ENCODE results near the gene TEX14. TPM values are rescaled to one million over a fixed set of nuclear protein-coding genes. Genes with fewer than 3 reads are reported as not detected.

Gene TEX14
- total and polyA plus RNA-seq, 11 donors, result 0.04 to 0.36 (median 0.10) TPM; not detected in 3

GRCh38 chr17:58521680-58522079, 170.2 kb downstream of the TEX14 start:
- TF ChIP-seq POLR2A (IDR thresholded peaks at IDR 0.05) (no peak), CTCF (IDR thresholded peaks at IDR 0.05) (no peak)
- Histone ChIP-seq H3K27me3 (no peaks in the 10 kb centered on the region), H3K36me3 (peaks cover 0 to 34% (median 4%) of the 10 kb centered on the region in 9 donors), H3K27ac (peak overlapping the region in 2 of 12 donors; percentile 97 to 98), H3K9me3 (no peaks in the 10 kb centered on the region), H3K4me1 (peaks cover 4 to 54% (median 40%) of the 10 kb centered on the region in 12 donors), H3K4me3 (no peak overlapping the region)
- DNase-seq (no peak), ATAC-seq (no peak)
- intact Hi-C loops (cut with DNase I), result loop anchor here in 3 of 10 donors (5.0 to 10.0 kb wide), 7 partner anchors 53 to 486 kb away; no protein-coding TSS in a partner anchor
- WGBS, 4 donors, result 86 to 97% (median 95%) methylated on average over 10 of the region's 10 CpGs

- Histone ChIP-seq H3K4me1 (peaks cover 5 to 55% (median 41%) of the 10 kb centered on the region in 12 donors), H3K4me3 (no peak overlapping the region), H3K36me3 (peaks cover 0 to 40% (median 5%) of the 10 kb centered on the region in 9 donors), H3K27me3 (no peaks in the 10 kb centered on the region), H3K27ac (peak overlapping the region in 10 of 12 donors; percentile 15 to 98 (median 96)), H3K9me3 (no peaks in the 10 kb centered on the region)
- WGBS, 4 donors, result 66 to 80% (median 71%) methylated on average over 14 to 15 of the region's 15 CpGs
- TF ChIP-seq POLR2A (IDR thresholded peaks at IDR 0.05) (no peak), CTCF (IDR thresholded peaks at IDR 0.05) (peak in 8 of 12 donors; percentile 12 to 43 (median 24))
- DNase-seq (no peak), ATAC-seq (no peak)
- intact Hi-C loops (cut with DNase I), result loop anchor here in 3 of 10 donors (5.0 to 10.0 kb wide), 7 partner anchors 54 to 486 kb away; no protein-coding TSS in a partner anchor
These were observed 170.9 kb downstream of the TEX14 start for GRCh38 chr17:58520843-58521430.

GRCh38 chr17:58517928-58518609, 173.8 kb downstream of the TEX14 start:
- H3K4me1 ChIP-seq, result peaks cover 5 to 65% (median 41%) of the 10 kb centered on the region in 12 donors
- no peak for TF ChIP-seq CTCF (IDR thresholded peaks at IDR 0.05)
- peak in 1 of 2 donors; percentile 52 for TF ChIP-seq POLR2A (IDR thresholded peaks at IDR 0.05)
- H3K27ac ChIP-seq, result peak overlapping the region; percentile 92 to 99 (median 97)
- H3K36me3 ChIP-seq, result peaks cover 0 to 31% (median 3%) of the 10 kb centered on the region in 9 donors
- intact Hi-C loops (cut with DNase I), result loop anchor here in 9 of 10 donors (1.0 to 10.0 kb wide), 18 partner anchors 59 to 639 kb away; partner anchors contain the start of genes RAD51C (in 6 of the 9), TEX14 (in 6 of the 9), PRR11 (in 1 of the 9) and SKA2 (in 1 of the 9)
- H3K9me3 ChIP-seq, result no peaks in the 10 kb centered on the region
- peak overlapping the region; percentile 66 to 97 (median 76) for H3K4me3 ChIP-seq
- ATAC-seq, result peak; percentile 89 to 94 (median 93)
- 0 to 1% (median 0%) methylated on average over 31 to 39 of the region's 39 CpGs for WGBS, 4 donors
- DNase-seq, result peak; percentile 100
- H3K27me3 ChIP-seq, result no peaks in the 10 kb centered on the region

All from heart left ventricle (tissue), 16 donors.